Stimulated activated naive CD8-positive, alpha-beta T cell treated with anti-CD3 and anti-CD28 coated beads, Interleukin-15, Interleukin-2, amounts not matched to agents 100 ng/mL and 50 ng/mL, for 24 hours (primary cell): Measurements from ENCODE around the gene SKAP2.

Source experiments
- H3K27ac Mint-ChIP-seq: one replicate; pipeline ENCODE4 v1.8.0; 2021; ENCODE audit warnings: mild to moderate bottlenecking, mixed read lengths
- H3K27me3 Mint-ChIP-seq: one replicate; pipeline ENCODE4 v1.8.0; 2021; ENCODE audit warnings: mixed read lengths
- H3K36me3 Mint-ChIP-seq: one replicate; pipeline ENCODE4 v1.8.0; 2021; ENCODE audit warnings: low read depth, mixed read lengths
- H3K4me1 Mint-ChIP-seq: one replicate; pipeline ENCODE4 v1.8.0; 2021; ENCODE audit warnings: low read depth, mixed read lengths
- H3K4me3 Mint-ChIP-seq: one replicate; pipeline ENCODE4 v1.8.0; 2021; ENCODE audit warnings: mild to moderate bottlenecking, mixed read lengths
- H3K9me3 Mint-ChIP-seq: one replicate; pipeline ENCODE4 v1.8.0; 2021; ENCODE audit warnings: mixed read lengths

SKAP2 gene

DNA sequence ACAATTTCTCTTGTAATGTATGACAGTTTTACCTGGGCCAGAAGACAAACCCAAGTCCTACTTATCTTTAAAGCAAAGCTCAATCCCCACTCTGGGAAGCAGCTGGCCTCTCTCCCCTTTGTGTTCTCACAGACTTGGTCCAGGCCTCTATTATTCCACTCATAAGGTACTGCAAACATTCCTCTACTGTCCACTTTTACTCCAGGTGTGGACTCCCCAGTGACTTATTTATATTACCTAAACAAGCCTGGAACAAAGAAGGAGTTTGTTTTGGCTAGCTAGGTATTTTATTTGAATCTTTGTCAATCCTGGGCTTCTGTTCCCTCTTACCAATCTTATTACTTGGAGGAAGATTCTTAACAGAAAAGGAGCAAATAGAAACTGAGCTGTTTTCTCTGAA is 163.5 kb downstream of the SKAP2 start:
- Mint-ChIP-seq H3K4me3 (no peak overlapping the region), H3K27ac (no peak overlapping the region), H3K9me3 (no peaks in the 10 kb centered on the region), H3K36me3 (no peaks in the 10 kb centered on the region), H3K4me1 (no peaks in the 10 kb centered on the region), H3K27me3 (peaks cover 3% of the 10 kb centered on the region)

- no peaks in the 10 kb centered on the region for H3K4me1 Mint-ChIP-seq
- no peak overlapping the region for H3K4me3 Mint-ChIP-seq
- no peaks in the 10 kb centered on the region for H3K9me3 Mint-ChIP-seq
- H3K27me3 Mint-ChIP-seq: peaks cover 3% of the 10 kb centered on the region
- H3K36me3 Mint-ChIP-seq: no peaks in the 10 kb centered on the region
- no peak overlapping the region for H3K27ac Mint-ChIP-seq
Observed at GRCh38 chr7:26700386-26700785, 164.0 kb downstream of the SKAP2 start.

GRCh38 chr7:26699766-26700165 is 164.6 kb downstream of the SKAP2 start:
- Mint-ChIP-seq H3K4me1 (no peaks in the 10 kb centered on the region), H3K9me3 (no peaks in the 10 kb centered on the region), H3K4me3 (no peak overlapping the region), H3K36me3 (no peaks in the 10 kb centered on the region), H3K27ac (no peak overlapping the region), H3K27me3 (peaks cover 3% of the 10 kb centered on the region)

DNA sequence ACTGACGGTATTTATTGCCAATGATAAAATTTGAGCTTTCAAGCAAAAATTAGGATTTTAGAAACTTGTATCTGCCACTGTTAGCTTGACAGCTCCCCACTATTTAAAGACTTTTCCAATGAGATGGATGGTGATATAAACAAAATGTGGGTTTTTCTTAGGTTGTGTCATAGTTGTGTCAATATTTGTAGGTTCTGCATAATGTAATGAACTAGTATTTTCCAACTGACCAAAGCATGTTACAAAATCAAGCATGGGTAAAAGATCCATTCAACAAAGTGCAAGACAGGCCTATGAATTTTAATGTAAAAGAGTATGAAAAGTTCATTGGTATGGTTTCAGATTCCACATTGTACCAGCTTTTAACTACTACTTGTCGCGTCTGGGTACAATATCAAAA is 165.6 kb downstream of the SKAP2 start:
- Mint-ChIP-seq H3K27ac (no peak overlapping the region), H3K9me3 (no peaks in the 10 kb centered on the region), H3K27me3 (no peaks in the 10 kb centered on the region), H3K4me1 (no peaks in the 10 kb centered on the region), H3K4me3 (no peak overlapping the region), H3K36me3 (no peaks in the 10 kb centered on the region)

DNA sequence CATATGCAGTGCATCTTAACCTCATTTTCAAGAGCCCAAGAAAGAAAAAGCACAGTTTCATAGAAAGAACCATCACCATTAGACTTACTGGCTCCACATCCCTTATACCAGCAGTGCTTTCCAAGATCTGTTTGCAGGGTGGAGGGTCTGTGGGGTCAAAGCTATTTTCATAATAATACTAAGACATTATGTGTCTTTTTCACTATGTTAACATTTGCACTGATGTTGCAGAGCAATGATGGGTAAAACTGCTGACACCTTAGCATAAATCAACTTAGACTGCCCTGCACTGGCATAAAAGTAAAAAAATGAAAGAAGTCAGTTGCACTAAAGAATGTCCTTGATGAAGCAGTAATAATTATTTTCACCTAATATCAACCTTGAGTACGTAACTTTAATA is 166.2 kb downstream of the SKAP2 start:
- Mint-ChIP-seq H3K9me3 (no peaks in the 10 kb centered on the region), H3K4me1 (no peaks in the 10 kb centered on the region), H3K27me3 (no peaks in the 10 kb centered on the region), H3K27ac (no peak overlapping the region), H3K36me3 (no peaks in the 10 kb centered on the region), H3K4me3 (no peak overlapping the region)

DNA sequence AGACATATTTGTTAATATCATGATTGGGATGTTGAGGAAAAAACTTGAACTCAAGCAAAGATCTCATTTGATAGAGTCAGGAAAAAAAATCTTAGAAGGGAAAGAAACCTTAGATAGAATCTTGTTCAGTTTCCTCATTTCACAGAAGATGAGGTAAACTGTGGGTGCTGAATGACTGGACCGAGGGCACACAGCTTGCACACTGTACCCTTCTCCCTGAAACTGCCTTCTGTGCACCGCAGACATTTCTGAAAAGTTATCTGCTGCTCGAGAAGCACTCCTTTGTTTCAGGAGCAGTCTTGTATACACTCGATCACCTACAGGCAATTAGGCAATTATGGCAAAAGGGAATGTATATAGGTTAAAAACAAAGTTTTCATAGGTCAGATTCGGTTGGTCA is 167.4 kb downstream of the SKAP2 start:
- Mint-ChIP-seq H3K36me3 (no peaks in the 10 kb centered on the region), H3K27ac (no peak overlapping the region), H3K4me3 (no peak overlapping the region), H3K27me3 (no peaks in the 10 kb centered on the region), H3K9me3 (no peaks in the 10 kb centered on the region), H3K4me1 (no peaks in the 10 kb centered on the region)

GRCh38 chr7:26696161-26696560 is 168.2 kb downstream of the SKAP2 start:
- Mint-ChIP-seq H3K27ac (no peak overlapping the region), H3K36me3 (no peaks in the 10 kb centered on the region), H3K4me3 (no peak overlapping the region), H3K9me3 (no peaks in the 10 kb centered on the region), H3K4me1 (no peaks in the 10 kb centered on the region), H3K27me3 (no peaks in the 10 kb centered on the region)

DNA sequence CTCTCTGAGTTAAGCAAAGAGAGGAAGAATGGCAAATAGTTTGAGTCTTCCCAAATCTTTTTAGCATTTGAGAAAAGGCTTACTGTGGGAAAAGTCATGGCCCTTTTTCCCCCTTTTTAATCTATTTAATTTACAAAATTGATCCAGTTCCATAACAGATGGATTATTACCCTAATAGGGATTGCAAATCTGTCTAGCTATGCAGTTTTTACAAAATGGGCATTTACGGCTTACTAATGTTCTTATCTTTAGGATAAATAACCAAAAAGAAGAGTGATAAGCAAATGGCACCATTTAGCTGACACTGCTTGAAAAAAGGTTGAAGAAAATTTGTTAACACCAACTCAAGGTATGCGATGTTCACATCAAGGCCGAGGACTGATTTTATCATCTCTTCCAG is 169.7 kb downstream of the SKAP2 start:
- H3K4me3 Mint-ChIP-seq: no peak overlapping the region
- no peaks in the 10 kb centered on the region for H3K4me1 Mint-ChIP-seq
- no peaks in the 10 kb centered on the region for H3K9me3 Mint-ChIP-seq
- H3K27me3 Mint-ChIP-seq: no peaks in the 10 kb centered on the region
- no peak overlapping the region for H3K27ac Mint-ChIP-seq
- H3K36me3 Mint-ChIP-seq: no peaks in the 10 kb centered on the region

DNA sequence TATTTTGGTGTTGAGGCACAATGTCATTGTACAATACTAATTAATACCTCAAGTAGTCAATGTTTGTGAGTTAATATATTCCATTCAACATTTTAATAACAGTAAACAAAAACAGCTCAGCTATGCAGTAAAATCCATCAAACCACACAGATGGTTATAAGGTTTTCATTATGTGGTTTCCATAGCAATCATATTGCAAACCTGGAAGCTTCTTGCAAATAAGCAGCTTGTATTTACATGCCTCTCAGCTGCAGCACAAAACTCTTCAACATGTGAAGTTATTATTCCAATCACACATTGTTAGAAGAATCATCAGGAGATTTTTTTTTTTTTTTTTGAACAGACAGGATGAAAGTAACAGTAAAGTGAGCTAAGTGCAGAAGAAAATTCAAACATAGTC is 170.2 kb downstream of the SKAP2 start:
- Mint-ChIP-seq H3K36me3 (no peaks in the 10 kb centered on the region), H3K27ac (no peak overlapping the region), H3K9me3 (no peaks in the 10 kb centered on the region), H3K4me3 (no peak overlapping the region), H3K4me1 (no peaks in the 10 kb centered on the region), H3K27me3 (no peaks in the 10 kb centered on the region)

DNA sequence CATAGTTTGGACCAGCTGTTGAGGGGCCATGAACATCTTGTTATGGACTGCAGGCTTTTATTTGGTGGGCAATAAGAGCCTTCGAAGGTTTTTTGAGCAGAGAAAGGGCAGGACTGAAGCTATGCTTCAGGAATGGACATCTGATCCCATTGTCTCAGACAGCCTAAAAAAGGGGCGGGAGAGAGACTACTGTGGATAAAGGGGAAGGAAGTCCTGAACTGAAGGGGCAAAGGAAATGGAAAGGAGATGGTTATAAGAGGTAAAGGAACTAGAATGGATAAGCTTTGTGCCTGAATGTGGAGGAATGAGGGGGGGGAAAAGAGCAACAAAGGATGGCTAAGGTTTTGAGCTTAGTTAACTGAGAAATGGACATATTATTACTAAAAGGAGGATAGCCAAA is 172.5 kb downstream of the SKAP2 start:
- Mint-ChIP-seq H3K36me3 (no peaks in the 10 kb centered on the region), H3K27ac (no peak overlapping the region), H3K27me3 (no peaks in the 10 kb centered on the region), H3K4me3 (no peak overlapping the region), H3K9me3 (no peaks in the 10 kb centered on the region), H3K4me1 (peaks cover 4% of the 10 kb centered on the region)

GRCh38 chr7:26691406-26691805 is 173.0 kb downstream of the SKAP2 start:
- H3K27ac Mint-ChIP-seq: no peak overlapping the region
- peaks cover 4% of the 10 kb centered on the region for H3K4me1 Mint-ChIP-seq
- H3K36me3 Mint-ChIP-seq: no peaks in the 10 kb centered on the region
- no peaks in the 10 kb centered on the region for H3K27me3 Mint-ChIP-seq
- no peaks in the 10 kb centered on the region for H3K9me3 Mint-ChIP-seq
- H3K4me3 Mint-ChIP-seq: no peak overlapping the region

- H3K27me3 Mint-ChIP-seq: peaks cover 4% of the 10 kb centered on the region
- no peak overlapping the region for H3K4me3 Mint-ChIP-seq
Observed at GRCh38 chr7:26690135-26690805, 174.1 kb downstream of the SKAP2 start.

DNA sequence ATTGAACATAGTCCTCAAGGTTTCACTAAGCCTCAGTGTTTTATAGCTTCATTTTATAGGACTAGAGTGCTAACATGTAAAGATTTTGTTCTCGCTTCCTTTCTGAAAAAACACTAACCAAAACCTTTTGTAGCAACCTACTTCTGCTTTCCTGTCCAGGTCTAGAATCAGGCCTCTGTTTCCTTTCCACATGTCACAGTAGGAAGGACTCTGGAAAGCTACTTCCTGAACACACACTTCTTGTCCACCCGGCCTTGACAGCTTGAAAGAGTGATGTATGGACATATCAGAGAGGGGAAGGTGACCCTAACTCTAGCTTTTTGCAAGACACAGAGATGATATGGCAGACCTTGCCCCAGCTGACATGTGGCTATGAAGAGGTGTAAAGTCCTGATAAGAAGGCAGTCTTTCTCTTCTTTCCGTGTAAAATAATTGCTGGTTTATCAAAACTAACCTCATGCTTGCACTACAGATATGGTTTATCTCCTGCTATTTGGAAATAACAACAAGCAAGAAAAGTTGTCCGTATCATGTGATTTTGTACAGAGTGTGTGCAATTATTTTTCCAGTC is 175.4 kb downstream of the SKAP2 start:
- no peak overlapping the region for H3K4me3 Mint-ChIP-seq
- peaks cover 4% of the 10 kb centered on the region for H3K4me1 Mint-ChIP-seq
- no peaks in the 10 kb centered on the region for H3K36me3 Mint-ChIP-seq
- H3K9me3 Mint-ChIP-seq: no peaks in the 10 kb centered on the region
- H3K27ac Mint-ChIP-seq: no peak overlapping the region
- peaks cover 13% of the 10 kb centered on the region for H3K27me3 Mint-ChIP-seq

More at GRCh38 chr7:26690135-26690805, 174.1 kb downstream of the SKAP2 start:
- Mint-ChIP-seq H3K36me3 (no peaks in the 10 kb centered on the region), H3K27ac (no peak overlapping the region), H3K4me1 (peaks cover 4% of the 10 kb centered on the region), H3K9me3 (no peaks in the 10 kb centered on the region)

DNA sequence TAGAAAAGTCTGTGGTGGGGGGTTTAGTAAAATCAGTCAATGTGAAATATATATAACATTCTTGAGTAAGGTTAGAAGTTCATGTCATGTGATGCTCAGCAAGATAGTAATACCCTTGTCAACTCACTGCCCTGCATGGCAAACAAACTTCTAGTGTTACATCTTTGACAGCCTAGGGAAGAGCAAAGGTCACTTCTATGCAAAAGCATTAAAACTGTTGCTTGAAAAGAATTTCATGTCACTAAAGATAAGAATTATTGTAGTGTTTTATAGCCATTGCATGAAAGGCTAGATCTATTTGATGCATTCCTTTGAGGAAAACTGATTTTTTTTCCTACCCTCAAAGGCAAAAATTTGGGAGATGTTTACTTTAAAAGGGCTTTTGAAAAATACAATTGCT is 176.0 kb downstream of the SKAP2 start:
- Mint-ChIP-seq H3K27me3 (peaks cover 13% of the 10 kb centered on the region), H3K36me3 (no peaks in the 10 kb centered on the region), H3K4me1 (peaks cover 4% of the 10 kb centered on the region), H3K27ac (no peak overlapping the region), H3K9me3 (no peaks in the 10 kb centered on the region), H3K4me3 (no peak overlapping the region)

GRCh38 chr7:26687032-26687431 is 177.4 kb downstream of the SKAP2 start:
- H3K4me3 Mint-ChIP-seq: no peak overlapping the region
- peaks cover 4% of the 10 kb centered on the region for H3K4me1 Mint-ChIP-seq
- H3K9me3 Mint-ChIP-seq: no peaks in the 10 kb centered on the region
- H3K27ac Mint-ChIP-seq: no peak overlapping the region
- H3K36me3 Mint-ChIP-seq: no peaks in the 10 kb centered on the region
- H3K27me3 Mint-ChIP-seq: peaks cover 19% of the 10 kb centered on the region

- Mint-ChIP-seq H3K27me3 (peaks cover 20% of the 10 kb centered on the region), H3K27ac (no peak overlapping the region), H3K4me3 (no peak overlapping the region), H3K4me1 (peaks cover 4% of the 10 kb centered on the region), H3K36me3 (no peaks in the 10 kb centered on the region), H3K9me3 (no peaks in the 10 kb centered on the region)
Observed at GRCh38 chr7:26686448-26686981, 177.9 kb downstream of the SKAP2 start.
